ENCODE data around the gene SDK2.

The SDK2 gene

GRCh38 chr17:73536700-73537605, 107.3 kb downstream of the SDK2 start:
- DNase-seq (ENCODE audit: low spot score), result no peak

DNA sequence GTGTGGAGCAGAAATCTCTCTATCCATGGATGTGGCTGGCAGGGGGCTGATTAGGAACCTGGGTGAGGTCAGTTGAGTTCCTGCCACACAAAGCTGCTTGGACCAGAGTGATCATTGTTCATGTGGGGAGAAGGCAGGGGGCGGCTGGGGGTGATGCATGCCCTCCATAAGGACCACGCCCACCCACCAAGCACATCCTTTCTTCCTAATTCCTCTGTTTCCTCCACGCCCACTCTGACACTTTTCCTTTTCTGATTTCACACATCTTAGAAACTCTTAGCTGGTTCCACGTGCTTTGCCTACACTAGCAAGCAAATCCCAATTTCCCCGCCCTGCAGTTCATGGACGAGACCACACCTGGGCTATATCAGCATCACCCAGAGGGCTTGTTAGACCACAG, 108.5 kb downstream of the SDK2 start:
- no peak for DNase-seq (ENCODE audit: low spot score)

GRCh38 chr17:73534209-73534909, 109.9 kb downstream of the SDK2 start:
- no peak for DNase-seq (ENCODE audit: low spot score)

- no peak for DNase-seq (ENCODE audit: low spot score)
These were observed 110.5 kb downstream of the SDK2 start for GRCh38 chr17:73533781-73534180.

- no peak for DNase-seq (ENCODE audit: low spot score)
These were observed 111.1 kb downstream of the SDK2 start for GRCh38 chr17:73533127-73533526.

GRCh38 chr17:73532421-73532901, 111.8 kb downstream of the SDK2 start:
- DNase-seq (ENCODE audit: low spot score), result no peak

- no peak for DNase-seq (ENCODE audit: low spot score)
These were observed 113.1 kb downstream of the SDK2 start for GRCh38 chr17:73531158-73531557.

GRCh38 chr17:73528679-73529078, 115.6 kb downstream of the SDK2 start:
- no peak for DNase-seq (ENCODE audit: low spot score)

- no peak for DNase-seq (ENCODE audit: low spot score)
These were observed 117.3 kb downstream of the SDK2 start for GRCh38 chr17:73526952-73527351.

GRCh38 chr17:73524941-73525679, 119.1 kb downstream of the SDK2 start:
- DNase-seq (ENCODE audit: low spot score), result no peak

DNA sequence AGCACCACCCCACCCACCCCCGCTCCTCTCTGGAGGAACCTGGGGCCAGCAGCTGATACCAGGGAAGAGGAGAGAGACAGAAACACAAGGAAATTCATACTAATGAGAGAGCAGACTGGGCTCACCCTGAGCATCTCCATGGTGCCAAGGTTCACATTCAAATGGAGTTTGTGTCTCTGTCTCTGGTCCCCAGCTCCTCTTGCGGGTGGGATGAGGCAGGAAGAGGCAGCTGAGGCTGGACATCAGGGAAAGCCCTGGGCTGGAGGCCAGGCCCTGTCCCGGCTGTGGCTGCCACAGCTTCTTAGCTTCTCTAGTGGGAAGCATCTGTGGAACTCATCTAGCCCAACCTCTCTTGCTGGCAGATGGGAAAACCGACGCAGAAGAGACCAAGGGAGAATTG, 121.5 kb downstream of the SDK2 start:
- no peak for DNase-seq (ENCODE audit: low spot score)

GRCh38 chr17:73522107-73522506, 122.1 kb downstream of the SDK2 start:
- no peak for DNase-seq (ENCODE audit: low spot score)

- DNase-seq (ENCODE audit: low spot score), result no peak
These were observed 122.9 kb downstream of the SDK2 start for GRCh38 chr17:73521376-73521775.

DNA sequence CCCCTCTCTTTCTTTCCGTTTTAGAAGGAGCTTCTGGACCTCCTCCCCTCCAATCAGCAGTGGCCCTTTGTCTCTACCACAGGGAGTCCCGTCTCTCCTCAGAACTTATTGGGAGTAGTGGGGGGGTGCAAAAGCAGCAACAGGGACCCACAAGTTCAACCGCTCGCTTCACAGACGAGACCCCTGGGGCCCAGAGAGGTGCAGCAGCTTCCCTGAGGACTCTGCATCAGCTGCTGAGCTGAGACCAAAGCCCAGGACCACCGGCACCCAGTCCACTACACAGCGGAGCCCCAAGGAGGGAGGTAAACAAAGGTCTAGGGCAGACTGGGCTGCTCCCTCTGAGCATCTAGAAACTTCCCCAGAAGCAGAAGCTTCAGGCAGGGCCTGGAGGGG, 123.9 kb downstream of the SDK2 start:
- no peak for DNase-seq (ENCODE audit: low spot score)

DNA sequence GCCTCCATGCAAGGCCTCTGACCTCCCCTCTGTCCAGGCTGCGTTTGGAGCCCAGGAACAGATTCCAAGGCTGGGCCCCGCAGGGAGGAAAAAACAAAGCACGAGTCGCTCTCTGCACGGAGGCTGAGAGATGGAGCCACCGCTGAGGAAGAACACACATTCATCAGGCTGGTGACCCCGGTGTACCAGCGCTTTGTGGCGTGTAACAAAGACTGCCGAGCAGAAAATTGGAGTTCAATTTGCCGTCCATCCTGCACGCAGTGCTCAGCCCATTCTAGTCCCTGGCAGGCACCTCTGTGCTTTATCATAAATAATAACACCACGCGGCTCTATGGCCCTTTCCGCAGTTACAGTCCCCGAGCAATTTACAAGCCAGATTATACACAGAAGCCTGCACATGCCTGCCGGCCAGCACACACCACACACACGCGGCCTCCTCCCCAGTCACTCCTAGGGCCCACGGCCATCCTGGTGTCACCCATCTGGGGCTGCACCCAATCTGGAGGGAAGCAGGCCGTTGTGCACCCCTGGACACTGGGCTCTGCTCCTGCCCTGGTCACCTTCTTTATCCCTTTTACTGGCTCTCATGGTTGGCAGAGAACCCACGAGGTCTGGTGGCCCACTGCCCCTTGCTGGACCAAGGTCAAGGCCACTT, 124.4 kb downstream of the SDK2 start:
- no peak for DNase-seq (ENCODE audit: low spot score)

GRCh38 chr17:73519011-73519410, 125.2 kb downstream of the SDK2 start:
- DNase-seq (ENCODE audit: low spot score), result no peak

DNA sequence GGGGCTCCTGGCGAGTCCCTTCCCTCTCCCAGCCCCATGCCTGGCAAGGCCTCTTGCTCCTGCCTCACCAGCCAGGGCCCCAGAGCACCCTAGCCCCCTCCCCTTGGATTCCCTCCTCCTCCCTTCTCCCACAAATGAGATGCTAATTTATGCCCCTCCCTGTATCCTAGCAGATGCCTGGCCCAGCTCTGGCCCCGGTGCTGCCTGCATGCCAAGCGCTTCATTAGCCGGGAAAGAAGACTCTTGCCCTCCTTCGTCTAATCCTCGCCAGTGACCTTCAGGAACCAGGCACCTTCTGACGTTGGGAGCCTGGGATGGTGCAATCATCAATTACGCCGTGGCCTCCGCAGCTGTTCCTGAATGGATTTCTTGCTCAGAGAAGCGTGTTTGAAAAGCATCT, 127.8 kb downstream of the SDK2 start:
- DNase-seq (ENCODE audit: low spot score), result no peak

DNA sequence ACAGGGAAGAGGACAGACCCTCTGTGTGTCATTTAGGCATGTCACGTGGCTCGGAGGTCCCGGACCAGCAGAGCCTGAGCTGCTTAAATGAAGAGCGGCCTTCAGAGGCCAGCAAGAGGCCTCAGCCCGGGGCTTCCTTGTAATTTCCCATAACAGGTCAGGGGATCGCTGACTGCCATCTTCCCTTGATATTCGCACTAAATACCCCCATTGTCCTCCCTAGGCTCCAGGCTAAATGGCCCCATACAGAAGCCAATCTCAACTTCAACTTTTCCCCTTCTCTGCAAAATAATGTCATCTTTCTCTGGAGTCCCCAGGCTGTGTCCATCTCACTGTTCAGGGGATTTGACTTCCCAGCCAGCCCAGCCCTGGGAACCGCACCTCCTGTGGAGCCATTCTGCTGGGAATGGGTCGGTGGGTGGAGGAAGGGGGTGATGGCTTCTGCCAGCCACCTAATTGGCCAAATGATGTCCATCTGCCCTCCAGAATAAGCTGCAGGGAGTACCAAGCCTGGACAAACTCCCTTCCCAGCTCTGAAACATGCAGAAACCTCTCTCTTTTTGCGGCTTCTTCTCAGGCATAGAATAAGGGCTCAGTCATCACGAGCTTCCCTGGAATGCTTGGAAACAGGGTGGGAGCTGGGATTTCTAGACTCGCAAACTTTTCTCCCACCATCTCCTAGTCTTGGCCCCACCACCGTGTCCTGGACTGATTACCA, 129.9 kb downstream of the SDK2 start:
- DNase-seq (ENCODE audit: low spot score), result no peak

- DNase-seq (ENCODE audit: low spot score), result no peak
These were observed 130.8 kb downstream of the SDK2 start for GRCh38 chr17:73513426-73513825.

DNA sequence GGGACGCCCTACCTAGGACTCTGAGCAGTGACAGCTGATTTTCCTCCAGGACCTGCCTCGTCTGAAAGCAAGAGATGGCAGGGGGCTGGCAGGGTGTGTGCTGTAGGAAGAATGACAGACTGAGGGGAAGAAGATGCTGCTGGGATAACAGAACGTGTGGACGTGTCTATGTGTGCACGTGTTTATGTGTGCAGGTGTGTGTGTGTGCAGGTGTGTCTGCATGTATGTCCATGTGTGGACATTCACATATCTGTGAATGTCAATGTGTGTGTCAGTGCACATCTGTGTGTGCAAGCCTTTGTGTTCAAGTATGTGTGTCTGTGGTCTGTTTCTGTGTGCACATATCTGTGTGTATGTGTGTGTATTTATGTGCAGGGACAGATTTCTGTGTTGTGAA, 132.5 kb downstream of the SDK2 start:
- no peak for DNase-seq (ENCODE audit: low spot score)

- DNase-seq (ENCODE audit: low spot score), result no peak
These were observed 133.1 kb downstream of the SDK2 start for GRCh38 chr17:73510981-73511718.

Data from activated CD4-positive, alpha-beta T cell treated with anti-CD3 and anti-CD28 coated beads, Interleukin-2, Interleukin-4, amounts not matched to agents 100 ng/mL and 50 ng/mL, durations not matched to agents 16 hours and 8 hours (primary cell).